HL-60 (cell line): ENCODE measurements around the gene DENND6B.

Source experiments
- CTCF ChIP-seq: IDR thresholded peaks from one replicate; pipeline ENCODE4 v1.5.1; 2011; ENCODE audit warnings: low read length, control low read depth, inconsistent platforms; ENCODE audit not compliant: insufficient read depth
- POLR2AphosphoS5 ChIP-seq: IDR thresholded peaks from 2 replicates; pipeline ENCODE4 v1.6.1; 2012; ENCODE audit warnings: low read depth
- REST ChIP-seq: IDR thresholded peaks from 2 replicates; pipeline ENCODE4 v1.6.1; 2012; ENCODE audit warnings: low read depth; ENCODE audit not compliant: insufficient replicate concordance

GRCh38 chr22:50281957-50282356, 44.9 kb downstream of the DENND6B start:
- TF ChIP-seq POLR2AphosphoS5: no peak
- TF ChIP-seq CTCF: no peak
- TF ChIP-seq REST: no peak
